ENCODE results near the gene RAB3IL1. TPM values are rescaled to one million over a fixed set of nuclear protein-coding genes. Genes with fewer than 3 reads are reported as not detected.

The RAB3IL1 gene
- total RNA-seq, 3 donors from 2014 or later, result 2.6 to 15.0 (median 11.8) TPM

GRCh38 chr11:61848631-61849030, 68.7 kb downstream of the RAB3IL1 start:
- no peaks in the 10 kb centered on the region for H3K36me3 ChIP-seq (ENCODE audit: low read depth)
- intact Hi-C loops (cut with DNase I, micrococcal nuclease), result no loop called here
- no peaks in the 10 kb centered on the region for H3K9me3 ChIP-seq
- ATAC-seq, result no peak
- no peak overlapping the region for H3K4me3 ChIP-seq
- H3K4me1 ChIP-seq (ENCODE audit: low read depth), result no peaks in the 10 kb centered on the region
- DNase-seq, result no peak
- no peak for TF ChIP-seq CTCF (IDR thresholded peaks at IDR 0.05)

- ATAC-seq (no peak), DNase-seq (no peak)
- no peaks in the 10 kb centered on the region for H3K9me3 ChIP-seq
- no peak overlapping the region for H3K4me3 ChIP-seq
- no peaks in the 10 kb centered on the region for H3K36me3 ChIP-seq (ENCODE audit: low read depth)
- H3K4me1 ChIP-seq (ENCODE audit: low read depth), result no peaks in the 10 kb centered on the region
- TF ChIP-seq CTCF (IDR thresholded peaks at IDR 0.05), result no peak
- intact Hi-C loops (cut with DNase I, micrococcal nuclease), result no loop called here
Observed at GRCh38 chr11:61847914-61848581, 69.3 kb downstream of the RAB3IL1 start.

Small RNAs within 50 kb of the gene (microRNA-seq; reads per million reads assigned to microRNA genes)
- gene MIR6746, result 0.70 reads per million

Other genes with a start within 250 kb of the RAB3IL1 start
- gene DAGLA, start 237.2 kb downstream of the RAB3IL1 start, total RNA-seq, result 10 to 100 TPM in 2 of 3 donors, 1 to 10 TPM in 1; 7.2 to 12.0 (median 11.9) TPM
- gene MYRF, start 164.9 kb downstream of the RAB3IL1 start, total RNA-seq, result 10 to 100 TPM in 2 of 3 donors, 1 to 10 TPM in 1; 7.8 to 15.6 (median 10.2) TPM
- gene TMEM258, start 125.0 kb downstream of the RAB3IL1 start, total RNA-seq, result 100 to 1,000 TPM in 1 of 3 donors, 10 to 100 TPM in 2; 56.1 to 107 (median 74.6) TPM
- 10 to 100 TPM in 1 of 3 donors, 1 to 10 TPM in 2; 7.5 to 21.8 (median 8.1) TPM for gene FEN1, start 124.7 kb downstream of the RAB3IL1 start, total RNA-seq
- 10 to 100 TPM in 1 of 3 donors, 1 to 10 TPM in 2; 2.8 to 17.3 (median 7.3) TPM for gene FADS1, start 100.6 kb downstream of the RAB3IL1 start, total RNA-seq
- 10 to 100 TPM in 1 of 3 donors, 1 to 10 TPM in 2; 2.5 to 29.3 (median 8.6) TPM for gene FADS2, start 89.3 kb downstream of the RAB3IL1 start, total RNA-seq
- 10 to 100 TPM in 2 of 3 donors, 1 to 10 TPM in 1; 8.4 to 21.0 (median 11.5) TPM for gene FADS3, start 26.0 kb downstream of the RAB3IL1 start, total RNA-seq
- 1 to 10 TPM in 2 of 3 donors, under 1 TPM in 1; 0.41 to 2.8 (median 1.8) TPM for gene BEST1, start 32.8 kb upstream of the RAB3IL1 start, total RNA-seq
- gene FTH1, start 50.1 kb upstream of the RAB3IL1 start, total RNA-seq, result 1,000 to 10,000 TPM; 3,081 to 6,795 (median 5,370) TPM
- gene INCENP, start 206.4 kb upstream of the RAB3IL1 start, total RNA-seq, result 10 to 100 TPM; 29.9 to 36.1 (median 32.6) TPM